GM19025 (cell line): ENCODE results near the gene RPLP2.

ENCODE experiments used
- ATAC-seq: cut with Tn5 transposase; IDR thresholded peaks from one replicate; pipeline ENCODE4 v1.9.1; 2021; ENCODE audit warnings: mild to moderate bottlenecking, low read depth, moderate library complexity; ENCODE audit not compliant: unreplicated experiment

The RPLP2 gene

DNA sequence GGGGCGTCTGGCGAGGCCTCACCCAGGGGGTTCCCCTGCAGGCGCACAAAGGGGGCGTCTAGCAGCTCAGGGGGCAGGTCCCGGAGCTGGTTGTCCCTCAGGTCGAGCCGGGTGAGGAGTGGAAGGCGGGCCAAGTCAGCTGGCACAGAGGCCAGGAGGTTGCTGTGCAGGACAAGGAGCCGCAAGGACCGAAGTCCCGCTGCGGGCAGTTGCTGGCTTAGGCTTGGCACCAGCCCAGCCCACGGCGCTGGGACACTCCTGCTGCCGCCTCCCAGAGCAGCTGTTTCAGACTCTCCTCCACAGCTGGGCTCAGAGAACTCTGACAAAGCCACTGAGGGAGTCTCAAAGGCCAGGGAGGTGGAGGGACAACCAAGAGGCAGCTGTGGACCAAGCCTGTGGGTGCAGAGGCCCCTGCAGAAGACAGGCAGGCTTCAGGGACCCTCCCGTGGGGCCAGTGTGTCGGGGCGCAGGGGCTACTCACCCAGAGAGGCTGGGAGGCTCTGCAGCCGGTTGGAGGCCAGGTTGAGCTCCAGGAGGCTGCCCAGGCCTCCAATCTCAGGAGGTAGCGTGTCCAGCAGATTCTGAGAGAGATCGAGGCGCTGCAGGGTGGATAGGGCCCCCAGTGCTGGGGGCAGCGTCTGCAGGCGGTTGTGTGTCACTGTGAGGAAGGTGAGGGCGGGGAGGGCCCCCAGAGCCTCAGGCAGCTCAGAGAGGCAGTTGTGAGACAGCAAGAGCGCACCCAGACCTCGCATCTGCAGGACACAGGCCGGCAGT lies 6.9 kb upstream of the RPLP2 start:
- ATAC-seq = no peak

DNA sequence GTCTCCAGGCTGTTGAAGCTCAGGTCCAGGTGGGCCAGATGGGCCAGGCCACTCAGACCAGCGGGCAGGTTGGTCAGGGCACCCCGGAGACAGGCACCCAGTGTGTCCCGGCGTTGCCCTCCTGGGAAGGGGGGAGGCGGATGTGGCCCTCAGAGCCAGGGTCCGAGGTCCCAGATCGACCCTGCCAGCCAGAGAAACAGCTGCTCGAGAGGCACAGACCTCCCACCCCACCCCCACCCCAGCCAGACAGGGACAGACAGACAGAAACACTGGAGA lies 6.4 kb upstream of the RPLP2 start:
- ATAC-seq = no peak

DNA sequence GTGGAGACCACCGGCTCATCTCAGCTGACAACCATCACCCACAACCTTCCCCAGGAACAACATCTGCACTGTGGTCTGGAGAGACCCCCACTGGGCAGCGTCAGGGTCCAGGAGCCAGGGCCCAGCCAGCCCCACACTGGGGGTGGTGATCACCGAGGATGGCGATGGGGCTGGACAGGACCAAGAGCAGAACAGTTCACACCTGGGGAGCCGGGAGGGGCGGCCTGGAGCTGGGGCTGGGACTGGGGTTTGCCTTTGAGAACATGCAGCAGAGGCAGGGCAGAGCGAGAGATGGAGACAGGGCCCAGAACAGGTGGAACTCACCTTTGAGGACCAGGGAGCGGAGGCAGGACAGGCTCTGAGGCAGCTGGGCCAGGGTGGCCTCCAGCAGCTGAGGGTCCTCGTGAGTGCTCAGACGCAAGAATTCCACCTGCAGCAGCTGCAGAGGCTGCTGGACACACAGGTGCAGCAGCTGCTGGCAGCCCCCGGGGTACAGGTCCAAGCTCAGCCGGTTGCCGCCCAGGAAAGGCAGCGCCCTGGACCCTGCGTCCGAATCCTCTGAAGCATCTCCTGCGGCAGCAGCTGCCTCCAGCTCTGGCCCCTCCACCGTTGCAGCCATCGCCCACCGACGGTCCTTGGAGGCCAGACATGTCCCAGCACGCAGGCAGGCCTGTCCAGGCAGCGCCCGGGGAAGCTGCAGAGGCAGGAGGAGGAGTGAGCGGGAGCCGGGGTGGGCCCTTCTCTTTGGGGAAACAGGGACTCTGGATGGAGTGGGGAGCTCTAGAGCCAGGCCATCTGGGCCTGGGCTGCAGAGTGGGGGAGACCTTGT lies 5.8 kb upstream of the RPLP2 start:
- no peak for ATAC-seq

DNA sequence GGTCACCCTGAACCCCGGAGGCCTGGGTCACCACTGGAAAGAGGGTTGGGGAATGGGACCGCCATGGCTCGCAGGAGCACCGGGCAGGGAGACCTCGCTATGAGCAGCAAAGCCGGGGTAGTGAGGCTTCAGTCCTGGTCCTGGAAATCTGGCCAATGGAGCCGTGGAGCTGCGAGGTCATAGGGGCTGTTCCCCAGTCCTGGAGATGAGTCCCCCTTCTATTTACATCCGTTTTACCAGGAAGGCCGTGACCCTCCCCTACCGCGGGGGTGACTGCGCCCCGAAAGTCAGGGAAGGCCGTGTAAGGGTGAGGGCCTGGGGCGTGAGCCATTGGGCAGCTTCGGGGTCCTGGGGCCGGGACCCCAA lies 5.2 kb upstream of the RPLP2 start:
- no peak for ATAC-seq

DNA sequence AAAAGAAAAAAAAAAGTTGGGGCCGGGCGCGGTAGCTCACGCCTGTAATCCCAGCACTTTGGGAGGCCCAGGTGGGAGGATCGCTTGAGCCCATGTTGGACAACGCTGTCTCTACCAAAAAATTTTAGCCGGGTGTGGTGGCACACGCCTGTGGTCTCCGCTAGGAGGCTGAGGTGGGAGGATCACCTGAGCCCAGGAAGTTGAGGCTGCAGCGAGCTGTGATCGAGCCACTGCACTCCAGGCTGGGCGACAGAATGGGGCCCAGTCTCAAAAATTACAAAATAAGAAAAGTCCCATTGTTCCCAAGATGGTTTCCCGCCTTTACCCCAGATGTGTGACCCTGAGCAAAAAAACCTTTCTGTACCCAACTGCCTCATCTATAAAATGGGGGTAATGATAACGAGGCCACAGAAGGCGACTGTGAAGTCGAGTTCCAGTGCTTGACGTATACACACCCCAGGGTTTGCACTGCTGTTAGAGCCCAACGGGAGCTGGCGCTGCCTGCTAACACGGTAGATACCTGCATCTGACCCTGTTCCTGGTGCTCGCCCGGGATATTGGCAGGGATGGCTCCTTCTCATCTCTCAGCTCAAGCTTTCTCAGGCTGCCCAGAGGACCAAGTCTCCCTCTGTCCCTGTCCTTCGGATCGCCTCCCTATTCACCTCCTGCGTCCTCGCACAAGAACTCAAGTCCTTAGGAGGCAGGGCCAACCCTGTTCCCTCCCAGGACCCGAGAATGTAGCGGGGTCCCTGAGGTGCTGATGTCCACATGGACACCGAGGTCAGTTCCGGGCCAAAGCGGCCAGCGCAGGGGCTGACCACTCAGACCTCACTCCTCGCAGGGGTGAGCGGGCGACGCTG lies 1.1 kb upstream of the RPLP2 start:
- no peak for ATAC-seq

DNA sequence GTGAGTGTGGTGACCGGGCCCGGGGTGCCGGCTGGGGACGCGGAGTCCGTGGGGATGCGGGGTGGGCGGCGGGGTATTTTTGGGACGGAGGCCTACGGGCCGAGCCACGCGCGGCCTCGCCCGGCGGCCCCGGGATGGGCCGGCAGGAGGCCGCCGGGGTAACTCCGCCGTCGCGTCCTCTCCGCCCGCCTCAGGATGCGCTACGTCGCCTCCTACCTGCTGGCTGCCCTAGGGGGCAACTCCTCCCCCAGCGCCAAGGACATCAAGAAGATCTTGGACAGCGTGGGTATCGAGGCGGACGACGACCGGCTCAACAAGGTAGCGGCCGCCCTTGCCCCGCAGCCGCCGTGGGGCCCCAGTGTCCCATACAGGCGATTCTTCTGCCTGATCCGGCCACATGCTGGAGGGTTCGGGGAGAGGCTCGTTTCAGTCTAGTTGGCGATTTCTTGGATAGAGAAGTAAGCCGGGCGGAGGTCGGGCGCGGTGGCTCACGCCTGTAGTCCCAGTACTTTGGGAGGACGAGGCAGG lies 337 bp downstream of the RPLP2 start:
- ATAC-seq = peak; percentile 6

DNA sequence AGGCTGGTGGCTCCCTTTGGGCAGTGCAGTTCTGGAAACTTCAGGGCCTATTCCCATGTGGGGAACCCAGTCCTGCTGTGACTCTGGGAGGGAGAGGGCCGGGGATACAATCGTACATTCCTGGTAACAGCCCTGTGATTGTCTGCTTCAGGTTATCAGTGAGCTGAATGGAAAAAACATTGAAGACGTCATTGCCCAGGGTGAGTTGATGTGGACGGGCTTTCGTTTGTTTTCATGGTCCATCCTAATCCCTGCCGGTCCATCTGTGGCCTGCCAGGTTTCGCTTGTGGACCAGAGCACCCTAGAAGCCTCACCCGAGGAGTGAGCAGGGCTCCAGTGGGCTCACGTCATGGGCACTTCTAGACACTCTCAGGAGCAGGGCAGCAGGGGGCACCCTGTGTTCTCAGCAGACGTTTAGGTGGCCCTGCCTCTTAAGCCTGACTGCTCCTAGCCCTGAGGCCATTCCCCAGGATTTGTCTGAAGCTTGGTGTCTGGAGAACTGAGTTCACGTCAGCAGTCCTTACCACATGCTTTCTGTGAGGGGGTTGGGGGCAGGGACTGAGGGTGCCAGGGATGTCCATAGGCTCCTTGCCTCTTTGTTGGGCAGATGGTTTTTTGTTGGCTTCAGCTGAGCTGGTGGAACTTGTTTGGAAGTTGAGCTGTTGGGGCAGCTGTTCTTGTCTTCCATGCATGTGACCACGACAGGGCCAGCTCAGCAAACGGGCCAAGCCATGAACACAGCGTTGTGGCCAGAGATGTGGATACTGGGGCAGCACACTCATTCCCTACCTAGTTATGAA lies 1.9 kb downstream of the RPLP2 start:
- no peak for ATAC-seq

DNA sequence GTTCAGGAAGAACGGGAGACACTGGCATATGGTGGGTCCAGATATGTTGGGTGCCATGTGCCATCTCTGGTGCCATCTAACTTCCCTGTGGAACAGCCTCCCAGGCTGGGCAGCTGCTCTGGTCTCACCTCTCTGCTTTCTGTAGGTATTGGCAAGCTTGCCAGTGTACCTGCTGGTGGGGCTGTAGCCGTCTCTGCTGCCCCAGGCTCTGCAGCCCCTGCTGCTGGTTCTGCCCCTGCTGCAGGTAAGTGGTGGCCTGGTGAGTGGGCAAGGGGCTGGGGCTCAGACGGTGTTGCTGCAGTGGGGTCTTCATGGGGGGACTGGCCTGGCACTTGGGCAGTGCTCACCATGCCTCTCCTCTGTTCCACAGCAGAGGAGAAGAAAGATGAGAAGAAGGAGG lies 2.6 kb downstream of the RPLP2 start:
- ATAC-seq = no peak

DNA sequence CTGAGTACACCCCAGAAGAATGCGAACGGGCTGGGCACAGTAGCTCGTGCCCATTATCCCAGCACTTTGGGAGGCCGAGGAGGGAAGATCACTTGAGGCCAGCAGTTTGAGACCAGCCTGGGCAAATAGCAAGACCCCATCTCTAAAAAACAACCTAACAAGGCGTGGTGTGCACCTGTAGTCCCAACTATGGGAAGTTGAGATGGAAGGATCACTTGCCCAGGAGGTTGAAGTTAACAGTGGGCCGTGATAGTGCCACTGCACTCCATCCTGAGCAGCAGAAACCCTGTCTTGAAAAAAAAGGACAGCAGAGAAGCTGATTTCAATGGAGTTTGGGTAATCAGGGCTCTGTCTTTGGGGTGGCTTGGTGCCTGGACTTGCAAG lies 3.3 kb downstream of the RPLP2 start:
- no peak for ATAC-seq

DNA sequence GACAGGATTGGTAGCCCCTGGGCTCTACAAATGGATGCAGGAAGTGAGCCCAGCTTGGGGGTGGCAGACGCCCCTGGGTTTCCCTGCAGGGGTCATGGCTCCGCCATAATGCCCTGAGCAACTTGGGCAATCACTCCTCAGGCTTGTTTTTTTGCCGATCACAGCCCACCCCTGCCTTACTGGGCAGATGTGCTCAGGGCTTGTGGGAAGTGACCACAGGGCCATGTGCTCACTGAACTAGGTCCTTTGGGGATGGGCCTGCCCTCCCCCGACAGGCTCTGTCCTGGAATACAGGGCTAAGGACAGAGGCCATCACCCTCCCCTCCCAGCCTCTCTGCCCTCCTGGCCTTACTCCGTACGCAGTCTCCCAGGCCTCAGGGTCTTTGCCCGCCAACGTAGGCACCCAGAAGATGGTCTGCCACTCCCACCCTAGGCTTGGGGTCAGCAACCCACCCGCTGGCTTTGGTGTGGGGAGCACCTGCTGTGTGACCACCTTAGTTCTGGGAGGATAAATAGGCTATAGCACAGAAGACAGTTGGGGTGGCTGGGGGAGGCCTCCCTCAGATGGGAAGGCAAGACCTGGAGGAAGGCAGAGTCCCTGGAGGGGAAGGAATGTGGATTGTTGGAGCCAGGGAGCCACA lies 3.8 kb downstream of the RPLP2 start:
- no peak for ATAC-seq

- ATAC-seq = no peak
Measured at GRCh38 chr11:815675-816432, 6.1 kb downstream of the RPLP2 start.

- ATAC-seq = no peak
Measured at GRCh38 chr11:816433-816779, 6.6 kb downstream of the RPLP2 start.

DNA sequence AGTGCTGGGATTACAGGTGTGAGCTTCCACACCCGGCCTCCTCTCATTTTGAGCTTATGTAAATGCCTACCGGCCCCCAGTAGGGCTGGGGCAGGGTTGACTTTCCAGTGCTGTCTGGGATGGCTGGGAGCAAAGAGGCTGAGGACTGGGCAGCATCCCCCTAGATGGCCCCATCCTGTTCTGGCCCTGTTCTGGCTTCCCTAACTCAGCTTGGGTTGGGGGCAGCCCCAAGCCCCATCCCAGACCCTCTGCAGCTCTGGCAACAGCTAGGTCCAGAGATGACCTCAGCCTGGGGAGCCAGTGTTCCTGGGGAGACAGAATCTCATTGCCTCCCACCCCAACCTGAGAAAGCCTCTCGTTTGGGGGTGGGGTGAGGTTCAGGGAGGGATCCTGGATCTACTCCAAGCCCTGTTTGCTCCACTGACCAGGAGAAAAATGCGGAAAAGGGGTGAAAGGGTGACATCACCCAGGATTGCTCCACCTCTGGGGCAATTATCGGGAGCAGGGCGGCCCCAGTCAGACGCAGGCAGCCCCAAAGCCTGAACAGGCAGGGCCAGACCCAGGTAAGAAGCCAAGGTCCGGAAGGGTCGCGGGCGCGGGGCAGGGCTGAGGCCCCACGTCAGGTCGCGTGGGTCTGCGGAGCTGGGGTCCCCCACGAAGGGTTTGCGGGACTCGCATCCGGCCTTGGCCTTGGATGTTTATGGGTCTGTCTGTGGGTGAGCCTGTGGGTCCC lies 8.8 kb downstream of the RPLP2 start, which contains the start of gene PNPLA2:
TSS of gene PNPLA2 (plus strand) at position 519 of the 733 bp plus-strand sequence. CDS start 805 bp downstream, outside the sequence.
- no peak for ATAC-seq

GRCh38 chr11:819129-819931 lies 9.6 kb downstream of the RPLP2 start:
- peak; percentile 65 for ATAC-seq

GRCh38 chr11:819943-820649 lies 10.3 kb downstream of the RPLP2 start:
- ATAC-seq = peak; percentile 52

DNA sequence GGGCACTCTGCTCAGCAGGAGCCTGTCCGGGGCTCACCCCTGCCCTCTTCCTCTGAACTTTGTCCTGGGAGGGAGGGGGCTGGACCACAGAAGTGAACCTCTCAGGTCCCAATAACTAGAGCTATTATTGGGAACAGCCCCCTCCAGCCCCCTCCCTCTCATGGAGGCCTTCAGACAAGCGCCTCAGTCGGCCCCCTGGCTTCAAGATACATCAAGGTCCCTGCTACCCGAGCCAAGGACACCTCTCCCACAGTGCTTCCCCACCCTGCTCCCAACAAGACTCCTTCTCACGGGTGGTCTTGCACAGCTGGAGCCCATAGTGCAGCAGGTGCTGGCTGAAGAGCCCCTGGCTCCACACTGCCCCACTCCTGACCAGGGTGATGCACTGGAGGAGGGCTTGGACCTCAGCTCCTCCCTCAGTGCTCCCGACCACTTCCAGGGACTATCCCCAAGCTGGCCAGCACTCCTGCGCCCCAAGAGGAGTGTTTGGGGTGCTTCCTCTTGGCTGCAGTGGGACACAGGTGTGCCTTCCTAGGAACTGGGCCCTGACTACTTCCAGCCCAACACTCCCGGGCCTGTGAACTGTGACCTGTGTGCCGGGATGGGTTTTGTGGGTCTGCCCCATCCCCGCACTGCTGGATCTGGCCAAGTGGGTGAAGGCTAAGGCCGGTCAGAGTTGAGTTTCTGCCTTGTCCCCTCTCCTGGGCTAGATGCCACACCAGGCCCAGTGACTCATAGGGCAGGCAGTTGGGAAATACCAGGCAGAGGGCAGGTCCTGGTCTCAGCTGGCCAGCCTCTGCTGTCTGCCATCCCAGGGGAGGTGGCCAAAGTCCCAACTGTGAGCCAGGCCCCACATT lies 11.1 kb downstream of the RPLP2 start:
- ATAC-seq = no peak
